Cardiac septum (tissue), 1 donor: ENCODE measurements around the gene VWA1. TPM values are rescaled to one million over a fixed set of nuclear protein-coding genes. Genes with fewer than 3 reads are reported as not detected.
"Not testable (repeated sequence)": the region's sequence is repeated elsewhere in the genome, so short reads cannot be mapped to it uniquely, and the experiment has no call there.

Experiments
- DNase-seq: peaks from one replicate; pipeline ENCODE4 v3.0.0-alpha.2; 2020; ENCODE audit warnings: low spot score
- intact Hi-C: fragments of 100-400 bp; cut with DNase I; formaldehyde crosslinking; loops from one replicate; pipeline ENCODE4 v1.14.0; 2022
- total RNA-seq: library from RNA; stranded (reverse); fragmentation: NEBNext Ultra II Directional; extraction: Animal tissue kit (Norgen Biotek cat#: 25700); gene quantifications from one replicate; pipeline ENCODE4 v1.2.1, GENCODE V29; 2021
- donor health status: DM: no; HTN: no; CAD: no.

VWA1 gene
- total RNA-seq, 1 donor from 2014 or later = 35.3 TPM

DNA sequence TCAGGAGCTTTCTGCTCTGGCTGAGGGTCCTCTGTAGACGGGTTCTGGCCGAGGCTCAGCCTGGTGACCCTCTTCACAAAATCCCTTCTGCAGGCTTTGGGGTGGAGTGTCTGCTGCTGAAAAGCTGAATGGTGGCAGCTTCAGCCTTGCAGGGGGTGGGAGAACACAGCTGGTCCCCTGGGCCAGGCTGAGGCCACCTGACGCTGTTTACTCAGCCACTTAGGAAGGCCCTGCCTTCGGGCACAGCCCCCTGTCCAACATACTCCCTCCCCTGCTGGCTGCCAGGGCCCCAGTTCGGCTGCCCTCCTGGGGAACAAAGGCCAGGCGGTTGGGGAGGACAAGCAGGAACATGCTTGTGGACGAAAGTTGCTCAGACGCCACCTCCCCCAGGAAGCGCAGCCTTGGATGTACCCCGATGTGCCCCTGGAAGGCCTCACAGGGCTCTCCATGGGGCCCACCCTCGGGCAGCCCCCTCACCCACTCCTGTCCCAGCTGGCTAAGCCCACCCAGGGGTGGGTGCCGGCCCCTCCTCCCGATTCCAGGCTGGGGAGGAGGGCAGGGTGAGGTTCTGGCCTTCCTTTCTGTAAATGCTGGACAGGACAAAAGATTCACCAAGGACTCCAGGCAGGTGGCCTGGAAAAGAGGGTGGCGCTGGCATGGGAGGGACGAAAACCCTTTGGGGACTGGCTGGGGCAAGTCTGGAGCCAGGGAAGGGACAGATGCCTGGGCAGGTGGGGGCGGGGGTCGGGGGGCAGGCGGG lies 14.2 kb upstream of the VWA1 start, which contains the start of gene ANKRD65:
ANKRD65 (minus strand) TSS at position 130 of the 760 bp plus-strand sequence. CDS start 271 bp downstream, outside the sequence.
- intact Hi-C loops = no loop called here
- DNase-seq = no peak

DNA sequence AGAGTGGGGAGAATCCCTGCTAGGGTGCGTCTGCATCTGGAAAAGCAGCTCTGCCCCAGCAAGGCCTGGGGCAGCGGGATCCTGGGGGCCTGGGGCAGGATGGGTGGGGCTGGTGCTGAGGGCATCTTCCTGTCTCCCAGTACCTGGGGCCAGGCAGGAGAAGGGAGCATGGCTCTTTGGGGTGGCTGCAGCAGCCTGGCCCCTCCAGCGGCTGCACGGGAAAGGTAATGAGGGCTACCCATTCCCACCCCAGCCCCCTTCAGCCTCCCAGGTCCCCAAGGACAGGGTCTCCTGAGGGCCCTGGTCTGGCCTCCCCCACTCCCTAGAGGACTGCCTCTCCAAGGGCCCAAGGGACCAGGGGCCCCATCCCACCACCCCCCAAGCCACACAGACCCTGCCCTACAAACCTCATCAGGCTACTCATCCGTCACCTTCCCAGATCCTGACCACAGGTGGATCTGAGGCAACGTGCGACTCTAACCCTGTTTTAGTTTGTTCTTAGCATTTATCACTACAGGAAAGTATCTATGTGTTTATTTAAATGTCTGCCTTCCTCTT lies 13.5 kb upstream of the VWA1 start:
- intact Hi-C loops = no loop called here
- no peak for DNase-seq

DNA sequence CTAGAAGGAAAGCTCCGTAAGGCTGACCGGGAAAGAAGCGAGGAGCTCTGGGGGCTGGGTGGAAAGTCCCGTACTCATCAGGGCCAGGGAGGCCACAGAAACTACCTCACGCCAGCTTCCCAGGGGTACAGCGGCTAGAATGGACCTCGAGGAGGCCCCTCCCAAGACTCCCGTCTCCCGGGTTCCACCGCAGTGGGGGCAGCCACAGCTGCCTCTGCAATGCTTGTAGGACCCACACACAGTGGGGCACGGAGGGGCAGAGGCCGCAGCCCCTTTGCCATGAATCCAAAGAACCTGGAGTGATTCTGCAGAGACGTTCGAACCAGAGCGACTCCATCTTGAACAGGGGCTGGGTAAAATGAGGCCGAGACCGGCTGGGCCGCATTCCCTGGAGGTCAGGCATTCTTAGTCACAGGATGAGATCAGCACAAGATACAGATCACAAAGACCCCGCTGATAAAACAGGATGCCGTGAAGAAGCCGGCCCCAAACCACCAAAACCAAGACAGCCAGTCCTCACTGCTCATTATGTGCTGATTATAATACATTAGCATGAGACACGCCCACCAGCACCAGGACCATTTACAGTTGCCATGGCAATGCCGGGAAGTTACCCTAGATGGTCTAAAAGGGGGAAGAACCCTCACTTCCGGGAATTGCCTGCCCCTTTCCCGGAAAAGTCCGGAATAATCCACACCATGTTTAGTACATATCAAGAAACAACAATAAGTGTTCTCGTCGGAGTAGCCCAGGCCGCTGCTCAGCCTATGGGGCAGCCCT lies 12.8 kb upstream of the VWA1 start:
- DNase-seq = no peak
- intact Hi-C loops = no loop called here

DNA sequence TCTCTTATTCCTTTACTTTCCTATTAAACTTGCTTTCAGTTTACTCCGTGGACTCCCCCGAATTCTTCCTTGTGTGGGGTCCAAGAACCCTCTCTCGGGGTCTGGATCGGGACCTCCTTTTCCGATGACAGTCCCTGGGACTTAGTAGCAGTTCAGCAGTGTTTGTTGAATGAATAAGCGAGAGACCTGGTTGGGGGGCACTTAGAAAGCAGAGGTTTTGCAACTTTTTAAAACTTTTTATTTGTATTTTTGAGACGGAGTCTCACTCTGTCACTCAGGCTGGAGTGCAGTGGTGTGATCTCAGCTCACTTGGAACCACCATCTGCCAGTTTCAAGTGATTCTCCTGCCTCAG lies 12.3 kb upstream of the VWA1 start:
- DNase-seq = no peak
- intact Hi-C loops = no loop called here

DNA sequence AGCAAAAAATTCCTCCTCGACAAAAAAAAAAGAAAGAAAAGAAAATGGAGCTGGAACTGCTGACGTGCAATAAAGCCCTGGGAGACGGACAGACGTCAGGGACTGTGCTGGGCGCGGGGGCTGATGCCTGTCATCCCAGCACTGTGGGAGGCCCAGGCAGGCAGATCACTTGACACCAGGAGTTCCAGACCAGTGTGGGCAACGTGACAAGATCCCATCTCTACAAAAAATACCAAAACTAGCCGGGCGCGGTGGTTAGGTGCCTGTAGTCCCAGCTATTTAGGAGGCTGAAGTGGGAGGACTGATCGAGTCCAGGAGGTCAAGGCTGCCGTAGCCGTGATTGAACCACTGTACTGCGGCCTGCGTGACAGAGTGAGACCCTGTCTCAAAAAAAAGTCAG lies 10.8 kb upstream of the VWA1 start:
- no peak for DNase-seq
- intact Hi-C loops = no loop called here

DNA sequence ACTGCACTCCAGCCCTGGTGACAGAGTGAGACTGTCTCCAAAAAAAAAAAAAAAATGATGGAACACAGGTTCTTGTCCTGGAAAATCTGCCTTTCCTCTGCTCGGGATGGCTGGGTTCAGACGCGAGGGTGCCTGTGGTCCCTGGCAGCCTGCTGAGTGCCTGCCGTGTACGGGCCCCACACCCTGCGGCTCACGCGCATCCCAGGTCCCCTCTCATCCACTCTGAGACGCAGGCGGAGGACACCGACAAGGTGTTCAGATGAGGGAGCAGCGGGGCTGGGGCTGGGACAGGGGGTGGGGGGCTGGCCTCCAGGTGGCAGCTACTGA lies 10.1 kb upstream of the VWA1 start:
- intact Hi-C loops = no loop called here
- no peak for DNase-seq

DNA sequence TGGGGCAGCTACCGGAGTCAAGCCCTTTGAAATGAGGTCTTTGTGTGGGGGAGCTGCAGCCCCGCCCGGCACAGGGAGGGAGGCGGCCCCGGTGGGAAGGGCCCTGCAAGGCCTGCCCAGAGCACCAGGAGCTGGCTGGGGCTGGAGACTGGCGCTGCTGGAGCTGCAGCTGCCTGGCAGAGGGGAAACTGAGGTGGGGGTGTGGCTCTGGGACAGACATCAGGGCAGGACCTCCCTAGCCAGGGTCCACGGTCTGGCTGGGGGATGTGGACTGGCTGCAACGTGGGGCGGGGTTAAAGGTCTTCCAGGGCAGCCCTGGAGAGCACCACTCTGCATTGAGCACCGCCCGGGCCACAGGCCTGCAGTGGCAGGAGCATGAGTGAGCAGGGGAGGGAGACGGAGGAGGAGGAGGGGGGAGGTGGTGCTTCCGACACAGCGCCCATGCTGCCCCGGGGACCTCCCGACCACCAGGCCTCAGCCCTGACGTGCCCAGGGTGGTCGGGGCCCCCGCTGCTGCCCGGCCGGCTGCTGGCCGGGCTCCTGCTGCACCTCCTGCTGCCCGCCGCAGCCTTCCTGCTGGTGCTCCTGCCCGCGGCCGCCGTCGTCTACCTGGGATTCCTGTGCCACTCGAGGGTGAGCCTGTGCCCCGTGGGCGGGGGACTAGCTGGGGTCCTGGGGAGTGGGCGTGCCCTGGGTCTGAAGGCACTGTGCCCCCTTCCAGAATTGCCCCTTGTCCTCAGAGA lies 9.6 kb upstream of the VWA1 start:
- intact Hi-C loops = no loop called here
- DNase-seq = no peak

DNA sequence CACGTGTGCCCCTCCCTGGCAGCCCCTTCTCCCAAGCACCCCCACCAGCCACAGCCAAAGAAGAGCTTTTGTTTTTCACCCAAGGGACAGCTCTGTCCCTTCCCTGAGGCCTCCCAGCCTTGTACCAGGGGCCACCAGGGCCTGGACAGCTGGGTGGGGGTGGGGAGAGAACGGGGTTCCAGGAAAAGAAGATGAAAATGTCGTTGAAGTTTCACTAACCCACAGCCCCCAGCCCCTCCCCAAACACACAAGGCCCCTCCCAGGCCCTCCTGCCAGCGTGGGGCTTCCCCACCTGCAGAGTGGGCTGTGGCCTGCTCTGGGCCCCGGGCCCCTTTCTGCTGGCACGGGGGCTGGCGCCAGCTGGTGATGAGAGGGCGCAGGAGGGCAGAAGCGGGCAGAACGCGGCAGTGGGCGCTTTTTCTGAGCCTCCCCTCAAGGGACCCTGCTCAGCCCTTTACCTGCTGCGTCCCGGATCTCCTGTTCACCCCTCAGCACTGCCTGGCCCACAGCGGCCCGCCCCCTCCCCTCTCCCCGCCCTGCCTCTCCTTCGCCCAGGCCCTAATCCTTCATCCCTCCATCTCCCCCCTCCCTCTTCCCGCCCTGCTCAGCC lies 8.9 kb upstream of the VWA1 start:
- no peak for DNase-seq
- intact Hi-C loops = no loop called here

DNA sequence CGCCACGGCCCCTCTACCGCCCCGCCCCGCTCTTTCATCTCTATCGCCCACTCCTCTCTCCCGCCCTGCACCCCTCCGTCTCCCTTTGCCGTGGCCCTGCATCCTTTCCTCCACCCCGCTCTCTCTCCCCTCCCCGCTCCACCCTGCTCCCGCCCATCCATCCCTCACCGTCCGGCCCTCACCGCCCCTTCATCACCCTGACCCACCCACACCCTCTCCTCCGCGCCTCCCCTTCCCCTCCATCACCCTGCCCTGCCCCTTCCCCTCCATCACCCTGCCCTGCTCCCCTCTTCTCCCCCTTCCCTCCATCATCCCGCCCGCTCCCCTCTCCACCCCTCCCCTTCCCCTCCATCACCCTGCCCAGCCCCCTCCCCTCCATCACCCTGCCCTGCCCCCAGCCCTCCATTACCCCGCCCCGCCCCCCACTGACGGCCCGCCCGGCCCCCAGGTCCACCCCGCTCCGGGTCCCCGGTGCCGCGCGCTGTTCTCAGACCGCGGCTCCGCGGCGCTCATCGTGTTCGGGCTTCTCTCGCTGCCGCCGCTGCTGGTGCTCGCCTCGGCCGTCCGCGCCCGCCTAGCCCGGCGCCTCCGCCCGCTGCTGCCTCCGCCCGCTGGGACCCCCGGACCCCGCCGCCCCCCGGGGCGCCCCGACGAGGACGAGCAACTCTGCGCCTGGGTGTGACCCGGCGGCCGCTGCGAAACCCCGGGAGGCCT lies 8.2 kb upstream of the VWA1 start:
- intact Hi-C loops = no loop called here
- no peak for DNase-seq

DNA sequence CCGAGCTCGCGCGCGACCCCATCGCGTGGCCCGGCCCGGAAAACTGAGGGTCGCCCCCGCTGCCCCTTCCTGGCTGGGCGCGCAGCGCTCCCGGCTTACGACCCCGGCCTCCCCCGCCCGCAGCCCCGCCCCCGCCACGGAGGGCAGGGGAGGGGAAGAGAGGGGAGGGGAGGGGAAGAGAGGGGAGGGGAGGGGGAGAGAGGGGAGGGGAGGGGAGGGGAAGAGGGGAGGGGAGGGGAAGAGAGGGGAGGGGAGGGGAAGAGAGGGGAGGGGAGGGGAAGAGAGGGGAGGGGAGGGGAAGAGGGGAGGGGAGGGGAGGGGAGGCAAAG lies 7.7 kb upstream of the VWA1 start:
- intact Hi-C loops = no loop called here
- no peak for DNase-seq

DNA sequence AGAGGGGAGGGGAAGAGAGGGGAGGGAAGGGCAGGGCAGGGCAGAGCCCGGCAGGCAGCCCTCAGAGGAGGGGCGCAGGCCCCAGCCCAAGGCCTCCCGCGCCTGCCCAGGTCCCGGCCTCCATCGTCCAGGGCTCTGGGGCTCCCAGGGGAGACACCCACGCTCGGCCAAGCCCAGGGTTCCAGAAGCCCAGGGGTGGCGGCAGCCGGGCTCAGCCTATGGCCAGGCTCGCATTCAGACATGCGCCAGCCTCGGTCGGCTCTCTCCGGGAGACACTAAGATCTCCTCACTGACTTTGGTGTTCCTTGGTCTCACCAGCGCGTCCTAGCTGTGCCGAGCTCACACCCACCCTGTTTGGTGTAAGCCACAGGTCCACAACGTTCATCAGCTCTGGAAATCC lies 7.3 kb upstream of the VWA1 start:
- DNase-seq = no peak
- intact Hi-C loops = no loop called here

DNA sequence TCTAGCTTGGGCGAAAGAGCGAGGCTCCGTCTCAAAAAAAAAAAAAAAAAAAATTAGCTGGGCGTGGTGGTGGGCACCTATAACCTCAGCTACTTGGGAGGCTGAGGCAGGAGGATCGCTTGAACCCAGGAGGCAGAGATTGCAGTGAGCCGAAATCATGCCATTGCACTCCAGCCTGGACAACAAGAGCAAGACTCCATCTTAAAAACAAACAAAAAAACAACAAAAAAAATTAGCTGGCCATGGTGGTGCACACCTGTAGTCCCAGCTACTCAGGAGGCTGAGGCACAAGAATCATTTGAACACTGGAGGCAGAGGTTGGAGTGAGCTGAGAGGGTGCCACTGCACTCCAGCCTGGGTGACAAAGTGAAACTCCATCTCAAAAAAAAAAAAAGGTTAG lies 6.5 kb upstream of the VWA1 start:
- not testable (repeated sequence) for DNase-seq

DNA sequence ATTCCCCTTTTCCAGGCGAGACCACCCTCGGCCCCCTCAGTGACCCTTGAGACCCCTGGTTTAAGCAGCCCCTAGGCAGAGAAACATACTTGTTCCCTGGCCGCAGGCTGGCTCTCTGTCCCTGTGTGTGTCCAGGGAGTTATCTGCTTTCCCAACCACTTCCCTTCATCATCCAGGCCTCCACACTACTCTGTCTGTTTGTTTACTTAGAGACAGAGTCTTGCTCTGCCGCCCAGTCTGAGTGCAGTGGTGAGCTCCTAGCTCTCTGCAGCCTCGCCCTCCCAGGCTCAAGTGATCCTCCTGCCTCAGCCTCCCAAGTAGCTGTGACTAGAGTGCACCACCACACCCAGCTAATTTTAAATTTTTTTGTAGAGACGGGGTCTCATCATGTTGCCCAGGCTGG lies 5.8 kb upstream of the VWA1 start:
- intact Hi-C loops = loop anchor here (5.0 kb wide), 1 partner anchor 72 kb away; the partner anchor contains the start of gene MXRA8
- no peak for DNase-seq

More for the DNA sequence above, 6.5 kb upstream of the VWA1 start:
- intact Hi-C loops = not testable (repeated sequence)

DNA sequence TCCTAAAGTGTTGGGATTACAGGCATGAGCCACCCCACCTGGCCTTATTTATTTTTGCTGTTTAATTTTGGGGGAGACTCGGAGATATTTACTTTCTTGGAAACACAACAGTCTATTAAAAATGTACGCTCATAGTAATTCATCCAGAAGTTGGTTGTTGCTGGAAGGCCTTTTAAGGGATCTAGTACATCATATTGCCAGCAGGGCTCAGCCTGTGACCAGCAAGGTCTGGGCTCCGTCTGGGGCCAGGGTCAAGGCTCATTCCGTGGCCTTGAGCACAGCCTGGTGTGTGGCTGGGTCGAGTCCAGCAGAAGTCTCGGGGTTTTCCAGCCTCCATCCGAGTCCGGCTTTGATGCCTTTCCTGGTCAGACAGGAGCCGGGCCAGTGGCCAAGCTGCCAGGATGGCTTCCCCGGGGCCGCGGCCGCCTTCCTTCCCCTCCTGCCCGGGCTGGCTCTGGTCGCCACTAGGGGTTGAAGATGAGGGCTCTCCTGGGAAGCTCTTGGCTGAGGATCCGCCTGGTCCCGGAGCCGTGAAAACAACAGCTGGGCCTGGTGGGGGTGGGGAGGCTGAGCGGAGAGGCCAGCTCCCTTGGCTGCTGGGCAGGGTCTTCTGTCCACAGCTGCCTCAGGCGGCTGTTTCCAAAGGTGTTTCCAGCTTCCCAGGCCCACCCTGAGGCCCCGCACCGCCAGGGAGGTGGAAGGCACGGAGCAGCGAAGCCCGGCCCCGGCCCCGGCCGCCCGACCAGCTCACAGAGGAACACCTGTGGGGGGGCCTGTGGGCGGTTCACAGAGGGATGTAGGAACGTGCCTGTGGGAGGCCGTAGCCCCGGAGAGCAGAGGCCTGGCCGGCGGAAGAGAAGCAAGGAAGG lies 5.1 kb upstream of the VWA1 start:
- intact Hi-C loops = loop anchor here (5.0 kb wide), 1 partner anchor 73 kb away; the partner anchor contains the start of gene MXRA8
- DNase-seq = peak; percentile 83

DNA sequence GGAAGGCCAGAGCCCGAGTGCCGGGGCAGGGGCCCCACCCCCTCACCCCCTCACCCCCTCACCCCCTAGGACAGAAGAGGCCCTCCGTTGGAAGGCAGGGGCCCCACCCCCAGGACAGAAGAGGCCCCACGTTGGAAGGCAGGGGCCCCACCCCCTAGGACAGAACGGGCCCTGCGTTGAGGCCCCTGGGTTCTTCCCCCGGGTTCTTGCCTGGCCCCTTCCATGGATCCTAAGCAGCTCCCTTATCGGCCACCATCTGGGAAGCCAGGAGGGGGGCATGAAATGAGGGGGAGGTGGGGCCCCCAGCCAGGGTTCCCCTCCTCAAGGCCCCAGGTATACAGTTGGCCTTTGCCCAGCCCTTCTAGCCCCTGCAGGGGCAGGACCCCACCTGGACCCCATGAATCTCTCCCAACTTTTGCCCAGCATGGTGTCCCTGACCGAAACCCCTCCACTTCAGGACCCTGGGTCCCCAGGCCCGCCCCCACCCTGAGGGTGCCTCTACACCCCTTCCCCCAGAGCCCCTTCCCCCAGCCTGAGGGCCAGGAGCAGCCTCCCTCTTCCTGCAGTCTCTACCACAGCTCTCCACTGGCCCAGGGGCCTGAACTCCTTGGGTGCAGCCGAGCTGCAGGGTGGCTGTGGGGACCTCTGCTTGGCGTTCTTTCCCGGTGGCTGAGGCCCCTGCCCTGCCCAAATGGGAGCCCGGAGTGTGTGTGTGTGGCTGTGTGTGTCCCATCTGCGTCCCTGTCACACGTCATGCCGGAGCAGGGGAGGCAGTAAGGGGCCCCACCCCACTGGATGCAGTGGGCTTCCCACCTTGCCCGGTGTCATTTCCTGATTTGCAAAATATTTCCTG lies 4.3 kb upstream of the VWA1 start:
- intact Hi-C loops = loop anchor here (5.0 kb wide), 1 partner anchor 74 kb away; the partner anchor contains the start of gene MXRA8
- no peak for DNase-seq

DNA sequence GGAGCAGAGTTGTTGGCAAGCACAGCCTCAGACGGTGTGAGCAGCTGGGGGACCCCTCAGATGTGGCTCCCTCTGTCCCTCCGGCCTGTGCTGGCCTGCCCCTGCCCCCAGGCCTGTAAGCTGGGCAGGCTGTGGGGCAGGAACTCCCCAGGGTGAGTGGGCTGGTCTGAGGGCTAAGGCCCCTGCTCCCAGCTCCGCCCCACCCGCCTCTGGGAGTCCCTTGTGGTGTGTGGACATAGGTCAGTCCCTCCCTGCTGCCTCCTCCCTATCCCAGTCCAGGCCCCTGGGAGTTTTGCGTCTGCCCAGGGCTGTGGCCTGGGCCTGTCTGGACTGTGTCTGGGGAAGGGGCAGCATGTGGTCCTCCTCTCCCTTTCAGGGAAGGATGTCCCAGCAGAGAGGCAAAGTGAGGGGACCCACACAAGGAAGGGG lies 3.6 kb upstream of the VWA1 start:
- intact Hi-C loops = loop anchor here (5.0 kb wide), 1 partner anchor 75 kb away; the partner anchor contains the start of gene MXRA8
- DNase-seq = no peak

DNA sequence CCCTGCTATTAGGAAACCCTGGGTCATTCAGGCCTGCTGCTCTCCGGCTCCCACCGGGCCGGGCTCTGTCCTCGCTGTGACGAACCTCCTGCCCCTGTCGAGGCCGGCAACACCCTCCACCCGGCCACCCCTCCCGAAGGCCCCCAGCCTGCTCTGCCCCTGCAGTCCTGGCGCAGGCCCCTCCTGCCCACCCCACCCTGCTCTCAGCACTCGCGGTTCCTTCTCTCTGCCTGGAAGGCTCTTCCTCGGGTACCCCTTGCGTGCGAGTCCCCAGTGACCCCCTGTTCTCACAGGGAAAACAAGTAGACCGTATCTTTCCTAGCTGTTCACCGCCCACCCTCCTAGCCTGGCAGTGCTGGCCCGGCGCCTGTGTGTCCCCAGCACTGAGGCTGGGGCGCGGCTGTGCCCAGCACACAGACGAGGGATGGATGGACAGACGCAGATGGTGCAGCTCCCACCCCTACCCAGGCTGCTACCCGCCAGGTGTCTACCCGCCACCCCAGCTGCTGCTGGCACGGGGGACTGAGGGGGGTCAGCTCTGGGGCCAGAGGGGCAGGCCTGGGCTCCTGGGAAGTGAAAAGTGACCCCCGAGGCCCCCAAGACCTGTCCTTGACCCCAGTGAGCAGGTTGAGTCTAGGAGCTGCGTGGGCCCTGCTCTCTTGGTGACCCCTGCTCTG lies 3.1 kb upstream of the VWA1 start:
- intact Hi-C loops = loop anchor here (5.0 kb wide), 1 partner anchor 75 kb away; the partner anchor contains the start of gene MXRA8
- DNase-seq = no peak
